Esophagus squamous epithelium (tissue), 5 donors: Measurements from ENCODE around the gene HNRNPAB. TPM values are rescaled to one million over a fixed set of nuclear protein-coding genes. Genes with fewer than 3 reads are reported as not detected.
"Not testable (repeated sequence)": the region's sequence is repeated elsewhere in the genome, so short reads cannot be mapped to it uniquely, and the experiment has no call there.

Experiments used
- DNase-seq: peaks from one replicate; lab custom pipeline; 2025; lab: John Stamatoyannopoulos, UW
- H3K27ac ChIP-seq, 4 donors: fragments of 200-600 bp; sonication (generic); one replicate each; pipeline ENCODE4 v1.5.1; 2016 to 2019; ENCODE audit warnings: mild to moderate bottlenecking in 1 of 4
- H3K27me3 ChIP-seq, 4 donors: fragments of 200-600 bp; sonication (generic); 1 replicate in 3 of 4; 2 replicates in 1 of 4; pipeline versions ENCODE4 v1.5.1 to v1.6.0; 2017 to 2021; ENCODE audit warnings: antibody characterized with exemption in 1 of 4
- H3K36me3 ChIP-seq, 3 donors: fragments of 200-600 bp; sonication (generic); one replicate each; pipeline ENCODE4 v1.5.1; 2016 to 2019
- H3K4me1 ChIP-seq, 3 donors: fragments of 200-600 bp; sonication (generic); one replicate each; pipeline ENCODE4 v1.5.1; 2017 to 2019
- H3K4me3 ChIP-seq, 4 donors: fragments of 200-600 bp; sonication (generic); 1 replicate in 3 of 4; 2 replicates in 1 of 4; pipeline ENCODE4 v1.5.1; 2016 to 2019; ENCODE audit warnings: mild to moderate bottlenecking in 2 of 4, moderate library complexity in 1 of 4
- H3K9me3 ChIP-seq, 3 donors: fragments of 200-600 bp; sonication (generic); one replicate each; pipeline ENCODE4 v1.5.1; 2016 to 2019
- POLR2A ChIP-seq, 4 donors: fragments of 450-650 bp; IDR thresholded peaks; one replicate each; pipeline ENCODE4 v1.6.1; 2017; ENCODE audit warnings: antibody characterized with exemption in 4 of 4, mild to moderate bottlenecking in 4 of 4, moderate library complexity in 3 of 4
- WGBS, 2 donors: methylation state at CpG; one replicate each; pipeline ENCODE4 v1.1.5; 2018; 5-methylcytosine and 5-hydroxymethylcytosine counted together
- intact Hi-C: fragments of 100-400 bp; cut with DNase I; formaldehyde crosslinking; loops from one replicate; pipeline ENCODE4 v1.15.0; 2022
- total RNA-seq, 4 donors: library from RNA; depleted of rRNA; stranded (reverse); fragments of >200 nt; gene quantifications; one replicate each; pipeline ENCODE4 v1.1.0, GENCODE V29; 2016
- TF ChIP-seq, protein P1 (sequence below), 6 experiments: fragments of 450-650 bp in 4 of 6; fragments of 200-600 bp in 2 of 6; sonication (generic) in 2 of 6; IDR thresholded peaks; one replicate each; pipeline ENCODE4 v1.5.1; 2016 to 2019; ENCODE audit warnings: antibody characterized with exemption in 6 of 6, mild to moderate bottlenecking in 4 of 6, moderate library complexity in 4 of 6
- donor health status: DM: yes; HTN: yes; CAD: no.

Gene HNRNPAB
- total RNA-seq, 4 donors from 2014 or later: 123 to 150 (median 135) TPM

- intact Hi-C loops: no loop called here
- H3K36me3 ChIP-seq: no peaks in the 10 kb centered on the region
Measured at GRCh38 chr5:178249191-178249989, 45.1 kb downstream of the HNRNPAB start.

GRCh38 chr5:178250263-178250662, 45.9 kb downstream of the HNRNPAB start:
- intact Hi-C loops: no loop called here
- H3K4me3 ChIP-seq: no peak overlapping the region
- H3K36me3 ChIP-seq: no peaks in the 10 kb centered on the region
- 51 to 63% methylated on average over 6 of the region's 6 CpGs for WGBS, 2 donors
- DNase-seq: no peak
- H3K27ac ChIP-seq: no peak overlapping the region
- peaks cover 0 to 25% (median 0%) of the 10 kb centered on the region in 4 donors for H3K27me3 ChIP-seq
- no peaks in the 10 kb centered on the region for H3K9me3 ChIP-seq
- peaks cover 0 to 18% (median 0%) of the 10 kb centered on the region in 3 donors for H3K4me1 ChIP-seq
- TF ChIP-seq, protein P1, sequence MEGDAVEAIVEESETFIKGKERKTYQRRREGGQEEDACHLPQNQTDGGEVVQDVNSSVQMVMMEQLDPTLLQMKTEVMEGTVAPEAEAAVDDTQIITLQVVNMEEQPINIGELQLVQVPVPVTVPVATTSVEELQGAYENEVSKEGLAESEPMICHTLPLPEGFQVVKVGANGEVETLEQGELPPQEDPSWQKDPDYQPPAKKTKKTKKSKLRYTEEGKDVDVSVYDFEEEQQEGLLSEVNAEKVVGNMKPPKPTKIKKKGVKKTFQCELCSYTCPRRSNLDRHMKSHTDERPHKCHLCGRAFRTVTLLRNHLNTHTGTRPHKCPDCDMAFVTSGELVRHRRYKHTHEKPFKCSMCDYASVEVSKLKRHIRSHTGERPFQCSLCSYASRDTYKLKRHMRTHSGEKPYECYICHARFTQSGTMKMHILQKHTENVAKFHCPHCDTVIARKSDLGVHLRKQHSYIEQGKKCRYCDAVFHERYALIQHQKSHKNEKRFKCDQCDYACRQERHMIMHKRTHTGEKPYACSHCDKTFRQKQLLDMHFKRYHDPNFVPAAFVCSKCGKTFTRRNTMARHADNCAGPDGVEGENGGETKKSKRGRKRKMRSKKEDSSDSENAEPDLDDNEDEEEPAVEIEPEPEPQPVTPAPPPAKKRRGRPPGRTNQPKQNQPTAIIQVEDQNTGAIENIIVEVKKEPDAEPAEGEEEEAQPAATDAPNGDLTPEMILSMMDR (IDR thresholded peaks at IDR 0.05): no peak
- no peak for TF ChIP-seq POLR2A (IDR thresholded peaks at IDR 0.05)

More at GRCh38 chr5:178249191-178249989, 45.1 kb downstream of the HNRNPAB start:
- no peak for TF ChIP-seq POLR2A (IDR thresholded peaks at IDR 0.05)
- TF ChIP-seq, protein P1 (IDR thresholded peaks at IDR 0.05): no peak
- H3K27me3 ChIP-seq: peaks cover 0 to 19% (median 0%) of the 10 kb centered on the region in 4 donors
- no peak overlapping the region for H3K27ac ChIP-seq
- no peaks in the 10 kb centered on the region for H3K9me3 ChIP-seq
- DNase-seq: no peak
- peaks cover 0 to 18% (median 0%) of the 10 kb centered on the region in 3 donors for H3K4me1 ChIP-seq
- H3K4me3 ChIP-seq: no peak overlapping the region
- WGBS, 2 donors: 36 to 48% methylated on average over 5 to 6 of the region's 13 CpGs

DNA sequence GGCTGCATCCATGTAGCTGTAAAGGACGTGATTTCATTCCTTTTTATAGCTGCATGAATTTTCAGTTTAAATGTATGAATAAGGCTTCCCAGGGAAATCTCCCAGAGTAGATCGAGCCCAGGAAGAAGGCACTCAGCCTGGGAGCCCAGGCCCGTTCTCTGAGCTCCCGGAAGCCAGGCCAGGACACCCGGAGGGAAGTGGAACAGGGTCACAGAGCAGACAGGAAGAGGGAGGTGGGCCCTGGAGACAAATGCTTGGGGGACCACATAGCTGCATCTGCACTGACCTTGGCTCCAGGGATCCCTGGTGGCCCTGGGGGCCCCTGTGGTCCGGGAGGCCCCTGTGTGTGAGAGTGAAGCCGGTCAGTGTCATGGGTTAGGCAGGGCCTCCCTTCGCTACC, 47.9 kb downstream of the HNRNPAB start:
- intact Hi-C loops: no loop called here
- peaks cover 0 to 12% (median 0%) of the 10 kb centered on the region in 4 donors for H3K27me3 ChIP-seq
- H3K36me3 ChIP-seq: no peaks in the 10 kb centered on the region
- peaks cover 0 to 18% (median 0%) of the 10 kb centered on the region in 3 donors for H3K4me1 ChIP-seq
- DNase-seq: no peak
- H3K27ac ChIP-seq: no peak overlapping the region
- WGBS, 2 donors: 71% methylated on average over 3 of the region's 8 CpGs; no CpG with 5 or more reads in 1 of the 2 donors
- TF ChIP-seq, protein P1 (IDR thresholded peaks at IDR 0.05): no peak
- no peak for TF ChIP-seq POLR2A (IDR thresholded peaks at IDR 0.05)
- H3K9me3 ChIP-seq: no peaks in the 10 kb centered on the region
- H3K4me3 ChIP-seq: no peak overlapping the region

- DNase-seq, intact Hi-C loops, H3K4me3 ChIP-seq, H3K9me3 ChIP-seq, H3K36me3 ChIP-seq, H3K27ac ChIP-seq: not testable (repeated sequence)
- Histone ChIP-seq H3K4me1 (peaks cover 0 to 16% (median 0%) of the 10 kb centered on the region in 3 donors), H3K27me3 (peaks cover 0 to 11% (median 0%) of the 10 kb centered on the region in 4 donors)
- WGBS, 2 donors: 78 to 90% methylated on average over 7 to 9 of the region's 18 CpGs
Measured at GRCh38 chr5:178253632-178254031, 49.3 kb downstream of the HNRNPAB start.

GRCh38 chr5:178256746-178257145, 52.4 kb downstream of the HNRNPAB start:
- H3K9me3 ChIP-seq: no peaks in the 10 kb centered on the region
- no peak for DNase-seq
- TF ChIP-seq POLR2A (IDR thresholded peaks at IDR 0.05): no peak
- TF ChIP-seq, protein P1 (IDR thresholded peaks at IDR 0.05): no peak
- no peaks in the 10 kb centered on the region for H3K4me1 ChIP-seq
- WGBS, 2 donors: 96 to 100% methylated on average over 1 to 4 of the region's 19 CpGs
- no peaks in the 10 kb centered on the region for H3K36me3 ChIP-seq
- H3K27ac ChIP-seq: no peak overlapping the region
- H3K27me3 ChIP-seq: peaks cover 0 to 11% (median 0%) of the 10 kb centered on the region in 4 donors
- intact Hi-C loops: no loop called here
- H3K4me3 ChIP-seq: no peak overlapping the region
